Mucosa of gallbladder (tissue), 1 donor: ENCODE results near the gene MIXL1. TPM values are rescaled to one million over a fixed set of nuclear protein-coding genes. Genes with fewer than 3 reads are reported as not detected.
"Not testable (repeated sequence)": the region's sequence is repeated elsewhere in the genome, so short reads cannot be mapped to it uniquely, and the experiment has no call there.

Experiments used
- DNase-seq: peaks from one replicate; pipeline ENCODE4 v3.0.0-alpha.2; 2020; ENCODE audit warnings: low spot score
- total RNA-seq: library from RNA; stranded (reverse); gene quantifications from one replicate; pipeline ENCODE4 v1.2.1, GENCODE V29; 2021
- donor health status: DM: no; HTN: no; CAD: no.

MIXL1 gene
- total RNA-seq, result not detected

- DNase-seq, result no peak
These were observed at the start of gene MIXL1 for GRCh38 chr1:226223157-226223785. Gene MIXL1 (plus strand): TSS chr1:226223664. CDS start chr1:226223682, 18 bp downstream.

GRCh38 chr1:226176870-226177269 lies 46.6 kb upstream of the MIXL1 start:
- no peak for DNase-seq

GRCh38 chr1:226181996-226182714 lies 41.3 kb upstream of the MIXL1 start:
- DNase-seq, result peak; percentile 81

- DNase-seq, result no peak
These were observed 38.1 kb upstream of the MIXL1 start for GRCh38 chr1:226185141-226186036.

GRCh38 chr1:226186124-226187018 lies 37.1 kb upstream of the MIXL1 start, which contains the start of gene ACBD3:
Gene ACBD3 (minus strand): TSS chr1:226186741. CDS start chr1:226186675, 66 bp downstream.
- peak; percentile 91 for DNase-seq

- no peak for DNase-seq
These were observed 36.5 kb upstream of the MIXL1 start for GRCh38 chr1:226187019-226187322.

GRCh38 chr1:226187380-226187779 lies 36.1 kb upstream of the MIXL1 start:
- no peak for DNase-seq

- no peak for DNase-seq
These were observed 28.3 kb upstream of the MIXL1 start for GRCh38 chr1:226195144-226195543.

- no peak for DNase-seq
These were observed 23.5 kb upstream of the MIXL1 start for GRCh38 chr1:226199971-226200370.

- no peak for DNase-seq
These were observed 22.4 kb upstream of the MIXL1 start for GRCh38 chr1:226201029-226201593.

- DNase-seq, result no peak
These were observed 21.2 kb upstream of the MIXL1 start for GRCh38 chr1:226202246-226202645.

- DNase-seq, result not testable (repeated sequence)
These were observed 20.8 kb upstream of the MIXL1 start for GRCh38 chr1:226202666-226203065.

- DNase-seq, result no peak
These were observed 20.2 kb upstream of the MIXL1 start for GRCh38 chr1:226203240-226203639.

- DNase-seq, result no peak
These were observed 19.8 kb upstream of the MIXL1 start for GRCh38 chr1:226203655-226204054.

GRCh38 chr1:226204198-226204597 lies 19.3 kb upstream of the MIXL1 start:
- no peak for DNase-seq

- DNase-seq, result no peak
These were observed 16.4 kb upstream of the MIXL1 start for GRCh38 chr1:226207048-226207447.

- DNase-seq, result no peak
These were observed 14.0 kb upstream of the MIXL1 start for GRCh38 chr1:226209307-226210059.

- no peak for DNase-seq
These were observed 12.8 kb upstream of the MIXL1 start for GRCh38 chr1:226210571-226211176.

GRCh38 chr1:226211181-226211821 lies 12.2 kb upstream of the MIXL1 start:
- no peak for DNase-seq
